Regular cardiac myocyte (primary cell): ENCODE data around the gene PTPRK. TPM values are rescaled to one million over a fixed set of nuclear protein-coding genes. Genes with fewer than 3 reads are reported as not detected.

Source experiments
- total RNA-seq: library from RNA; depleted of rRNA; stranded (reverse); fragments of >200 nt; gene quantifications from 2 replicates; pipeline ENCODE4 v1.2.3, GENCODE V29; 2014

The PTPRK gene
- total RNA-seq, result 44.0 and 44.7 TPM in 2 replicates

GRCh38 chr6:128520436-128521281 is at the start of gene PTPRK:
Gene PTPRK, minus strand, starts transcription at chr6:128520599. Its CDS starts 241 bp downstream, at chr6:128520358.

